Fibroblast of gingiva (primary cell): ENCODE data around the gene PERCC1.
"Not testable (repeated sequence)": the region's sequence is repeated elsewhere in the genome, so short reads cannot be mapped to it uniquely, and the experiment has no call there.

Source experiments
- DNase-seq: peaks from one replicate; pipeline ENCODE4 v3.0.0-alpha.2; 2011; ENCODE audit warnings: low read depth

PERCC1 gene

GRCh38 chr16:1450218-1450617 is 19.3 kb downstream of the PERCC1 start:
- no peak for DNase-seq

- DNase-seq = no peak
These were observed 20.0 kb downstream of the PERCC1 start for GRCh38 chr16:1450841-1451240.

DNA sequence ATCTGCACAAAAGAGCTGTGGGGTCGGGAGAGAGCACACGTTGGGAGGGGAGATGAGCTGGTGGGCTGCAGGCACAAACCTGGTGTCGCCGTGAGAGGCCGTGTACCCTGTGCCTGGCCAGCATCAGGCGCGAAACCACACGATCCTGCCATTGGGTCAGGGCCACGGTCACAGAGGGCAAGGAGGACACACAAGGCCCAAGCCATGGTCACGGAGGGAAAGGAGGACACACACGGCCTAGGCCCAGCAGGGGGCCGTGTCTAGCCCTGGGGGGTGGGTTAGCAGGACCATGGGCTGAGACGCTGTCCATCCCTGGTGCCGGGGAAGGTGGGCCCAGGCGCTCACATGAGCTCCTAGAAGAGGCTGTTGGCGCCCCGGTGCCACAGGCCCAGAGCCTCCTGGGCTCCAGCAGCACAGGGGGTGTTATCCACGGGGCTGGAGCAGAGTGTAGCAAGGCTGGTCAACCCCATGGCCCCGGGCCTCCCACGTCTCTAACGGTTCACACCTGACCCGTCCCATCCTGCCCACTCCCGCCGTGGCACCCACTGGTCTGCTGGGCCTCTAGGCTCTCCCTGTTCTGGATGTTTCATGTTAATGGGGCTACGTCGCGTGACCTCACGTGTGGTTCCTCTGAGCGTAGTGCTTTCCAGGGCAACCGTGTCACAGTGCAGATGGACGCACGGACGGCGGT is 21.0 kb downstream of the PERCC1 start:
- DNase-seq = no peak

DNA sequence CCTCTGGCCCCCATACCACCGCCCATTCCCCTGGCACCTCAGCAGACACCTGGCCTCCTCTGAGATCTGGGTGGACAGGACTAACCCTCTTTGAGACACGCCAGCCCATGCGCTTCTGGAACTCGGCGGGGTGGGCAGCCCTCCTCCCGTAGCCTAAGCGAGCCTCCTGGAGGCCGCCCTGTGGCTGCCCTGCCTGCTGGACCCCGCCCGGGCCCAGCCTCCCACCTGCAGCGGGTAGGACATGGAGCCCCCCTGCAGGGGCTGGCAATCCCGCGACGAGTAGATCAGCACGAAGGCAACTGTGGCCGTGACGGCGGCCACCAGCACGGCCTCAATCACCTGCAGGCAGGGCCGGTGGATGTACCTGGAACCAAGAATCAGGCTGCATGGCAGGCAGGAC is 21.7 kb downstream of the PERCC1 start:
- DNase-seq = no peak

GRCh38 chr16:1453316-1453715 is 22.4 kb downstream of the PERCC1 start:
- DNase-seq = no peak

DNA sequence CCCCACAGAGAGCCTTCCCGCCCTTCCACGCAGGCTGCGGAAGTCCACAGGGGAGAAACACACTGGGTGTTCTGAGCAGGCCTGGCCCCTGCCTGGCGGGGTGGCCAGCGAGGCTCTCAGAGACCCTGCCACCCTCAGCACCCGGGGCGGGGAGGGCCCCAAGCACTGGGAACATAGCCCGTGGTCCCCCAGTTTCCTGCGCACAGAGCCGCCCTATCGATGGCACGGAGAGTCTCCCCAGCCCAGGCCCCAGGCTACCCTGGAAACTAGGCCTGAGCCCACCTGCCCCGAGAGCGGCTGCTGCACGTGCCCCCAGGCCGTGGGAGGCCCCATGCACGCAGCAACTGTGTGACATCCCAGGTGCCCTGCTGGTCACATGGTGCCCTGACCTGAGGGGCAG is 23.7 kb downstream of the PERCC1 start:
- no peak for DNase-seq

DNA sequence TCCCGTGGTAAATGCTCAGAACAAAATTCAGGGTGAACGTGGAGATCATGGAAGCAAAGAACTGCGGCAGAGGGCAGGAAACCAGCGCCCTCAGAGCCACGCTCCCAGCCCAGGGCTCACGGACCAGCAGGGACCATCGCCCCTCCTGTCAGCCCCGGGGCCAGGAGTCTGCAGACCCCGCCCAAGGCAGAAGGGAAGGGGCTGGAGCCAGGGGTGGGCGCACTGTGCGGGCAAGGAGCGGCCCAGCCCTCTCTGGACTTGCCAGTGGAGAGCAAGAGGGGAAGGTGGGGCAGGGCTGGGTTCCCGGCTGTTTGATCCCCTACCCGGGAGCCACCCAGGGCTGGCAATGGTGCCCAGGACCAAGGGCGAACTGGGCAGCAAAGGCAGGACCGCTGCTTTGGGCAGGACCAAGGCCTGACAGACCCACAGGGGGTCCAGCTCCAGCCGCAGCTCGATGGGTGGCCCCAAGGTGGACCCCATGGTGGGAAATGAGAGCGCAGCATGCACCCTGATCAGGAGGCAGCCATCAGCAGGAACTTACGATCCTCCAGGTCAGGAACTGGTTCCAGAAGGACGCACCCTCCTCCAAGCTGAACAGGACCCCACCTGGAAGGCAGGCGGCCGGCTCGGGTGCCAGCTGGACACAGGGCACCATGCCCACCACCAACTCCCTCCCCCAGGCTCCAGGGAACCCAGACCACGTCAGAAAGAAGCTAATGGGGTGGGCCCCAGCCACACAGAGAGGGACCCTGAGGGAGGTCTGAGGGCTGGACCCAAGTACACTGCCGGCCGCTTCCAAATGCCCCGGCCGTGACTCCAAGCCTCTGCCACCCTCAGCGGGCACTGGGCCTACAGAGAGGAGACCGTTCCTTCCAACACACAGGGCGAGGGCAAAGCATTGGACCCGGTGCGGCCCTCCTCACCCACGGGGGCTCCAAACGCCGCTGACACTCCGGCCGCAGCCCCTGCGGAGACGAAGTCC is 24.6 kb downstream of the PERCC1 start:
- DNase-seq = no peak

DNA sequence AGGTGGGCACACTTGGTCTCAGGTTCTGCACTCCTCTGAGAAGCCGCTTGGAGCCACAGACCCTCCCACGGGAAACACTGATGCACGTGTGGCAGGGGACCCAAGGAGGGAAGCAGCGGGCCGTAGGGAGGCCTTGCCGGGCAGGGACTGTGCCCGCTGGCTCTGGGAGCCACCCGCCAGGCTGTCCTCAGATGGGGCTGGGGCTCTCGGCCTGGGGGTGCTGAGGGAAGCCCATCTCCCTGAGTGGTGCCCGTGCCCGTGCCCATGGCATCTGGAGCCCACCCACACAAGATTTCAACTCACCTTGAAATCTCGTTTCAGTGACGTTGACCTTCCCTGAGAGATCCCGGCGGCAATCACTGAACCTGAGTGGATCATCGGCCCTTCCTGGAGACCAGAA is 26.1 kb downstream of the PERCC1 start:
- no peak for DNase-seq

DNA sequence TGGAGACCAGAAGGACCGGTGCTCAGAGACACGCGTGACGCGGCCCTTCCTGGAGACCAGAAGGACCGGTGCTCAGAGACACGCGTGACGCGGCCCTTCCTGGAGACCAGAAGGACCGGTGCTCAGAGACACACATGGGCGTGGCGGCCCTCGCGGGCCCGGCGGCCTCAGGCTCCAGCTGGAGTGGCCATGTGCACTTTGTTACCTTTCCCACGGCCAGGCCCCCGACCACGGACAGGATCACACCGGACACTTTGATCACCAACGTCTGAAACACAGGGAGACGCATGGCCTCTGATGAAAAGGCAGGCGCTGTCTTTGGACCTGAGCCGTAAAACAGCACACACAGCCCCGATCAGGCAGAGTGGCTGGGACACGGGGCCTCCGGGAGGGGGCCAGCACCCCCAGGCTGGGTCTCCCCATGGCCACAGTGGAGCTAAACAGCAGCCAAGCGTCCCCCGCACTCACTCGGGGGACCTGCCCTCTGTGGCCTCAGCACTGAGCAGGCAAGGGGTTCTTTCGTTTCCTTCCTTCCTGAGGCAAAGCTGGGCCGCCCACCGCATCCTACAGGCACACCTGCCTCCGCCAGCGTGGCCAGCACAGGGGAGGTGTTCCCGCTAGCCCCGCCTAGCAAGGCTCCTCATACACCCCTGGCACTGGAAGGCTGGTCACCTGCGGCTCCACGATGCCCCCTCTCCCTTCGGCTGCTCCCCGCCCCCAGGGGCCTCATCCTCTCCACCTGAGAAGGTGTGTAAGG is 26.8 kb downstream of the PERCC1 start:
- no peak for DNase-seq

GRCh38 chr16:1458336-1458976 is 27.6 kb downstream of the PERCC1 start:
- peak; percentile 19 for DNase-seq

DNA sequence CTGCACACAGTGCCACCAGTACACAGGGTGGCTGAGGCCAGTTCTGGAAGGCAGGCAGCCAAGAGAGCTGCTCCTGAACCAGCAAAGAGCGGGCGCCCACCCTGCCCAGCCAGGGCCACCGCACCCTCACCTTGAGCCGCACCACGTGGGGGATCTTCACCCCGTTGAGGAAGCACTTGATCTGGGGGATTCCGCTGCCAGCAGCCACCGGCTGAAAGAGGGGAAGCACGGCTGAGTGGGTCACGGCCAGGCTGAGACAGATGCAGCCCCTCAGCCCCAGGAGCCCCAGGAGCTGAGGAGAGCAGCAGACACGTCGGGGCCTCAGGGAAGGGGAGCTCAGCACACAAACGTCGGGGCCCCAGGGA is 28.1 kb downstream of the PERCC1 start:
- DNase-seq = no peak

GRCh38 chr16:1459967-1460366 is 29.1 kb downstream of the PERCC1 start:
- DNase-seq = no peak

DNA sequence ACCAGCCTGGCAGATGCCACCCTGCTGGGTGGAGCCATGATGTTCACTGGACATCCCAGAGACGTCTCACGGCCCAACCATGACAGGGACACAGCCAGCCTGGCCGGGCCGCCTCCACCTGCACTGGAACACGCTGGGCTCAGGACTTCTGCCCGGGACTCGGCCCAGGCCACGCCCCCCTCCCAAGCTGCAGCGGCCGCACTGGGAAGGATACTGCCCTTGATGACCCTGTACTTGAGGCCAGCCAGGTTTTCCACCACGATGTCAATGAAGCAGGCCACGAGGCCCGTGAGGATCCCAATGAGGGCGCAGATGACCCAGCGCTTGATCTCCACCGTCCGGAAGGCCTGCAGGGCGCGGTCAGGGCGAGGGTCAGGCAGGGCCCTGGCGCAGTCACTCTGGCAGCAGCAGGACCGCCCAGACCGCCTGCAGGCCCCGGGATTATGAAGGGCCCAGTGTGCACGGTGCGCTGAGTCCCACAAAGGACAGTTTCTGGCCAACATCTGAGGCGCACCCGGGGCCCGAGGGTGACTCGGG is 29.8 kb downstream of the PERCC1 start:
- DNase-seq = no peak

GRCh38 chr16:1461146-1461545 is 30.3 kb downstream of the PERCC1 start:
- DNase-seq = no peak

- no peak for DNase-seq
These were observed 33.5 kb downstream of the PERCC1 start for GRCh38 chr16:1464196-1464893.

GRCh38 chr16:1464894-1465566 is 34.2 kb downstream of the PERCC1 start:
- DNase-seq = no peak

DNA sequence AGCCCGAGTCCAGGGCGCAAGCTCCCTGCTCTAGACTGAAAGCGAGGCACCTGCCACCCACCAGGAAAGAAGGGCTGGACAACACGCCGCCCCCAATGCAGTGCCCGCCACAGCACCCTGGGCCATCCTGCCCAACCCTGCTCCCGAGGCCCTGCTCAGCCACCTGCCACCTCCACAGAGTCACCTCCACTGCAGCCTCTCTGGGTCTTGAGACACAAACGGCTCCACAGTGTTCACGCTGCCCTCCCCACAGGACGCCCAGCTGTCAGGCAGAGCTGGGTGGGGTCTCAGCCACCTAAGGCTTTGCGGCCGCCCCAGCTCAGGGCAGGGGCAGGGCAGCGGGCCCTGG is 34.7 kb downstream of the PERCC1 start:
- no peak for DNase-seq

DNA sequence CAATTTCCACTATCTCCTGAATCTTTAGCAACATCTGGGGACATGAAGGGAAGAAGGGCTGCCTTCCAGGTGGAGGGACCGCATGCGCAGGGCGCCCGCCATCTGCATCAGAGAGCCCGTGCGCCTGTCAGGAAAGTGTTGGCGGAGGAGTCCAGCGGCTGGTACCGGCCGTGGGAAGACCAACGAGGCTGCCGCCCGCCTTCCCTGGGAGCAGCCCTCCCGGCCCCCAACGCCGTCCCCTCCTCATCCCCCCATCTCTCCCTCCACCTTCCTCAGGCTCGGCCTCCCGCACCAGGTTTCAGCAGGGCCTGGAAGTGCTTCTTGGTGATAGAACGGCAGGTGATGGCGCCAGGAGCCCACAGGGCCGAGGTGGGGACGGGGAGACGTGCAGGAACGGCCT is 35.2 kb downstream of the PERCC1 start:
- DNase-seq = no peak

DNA sequence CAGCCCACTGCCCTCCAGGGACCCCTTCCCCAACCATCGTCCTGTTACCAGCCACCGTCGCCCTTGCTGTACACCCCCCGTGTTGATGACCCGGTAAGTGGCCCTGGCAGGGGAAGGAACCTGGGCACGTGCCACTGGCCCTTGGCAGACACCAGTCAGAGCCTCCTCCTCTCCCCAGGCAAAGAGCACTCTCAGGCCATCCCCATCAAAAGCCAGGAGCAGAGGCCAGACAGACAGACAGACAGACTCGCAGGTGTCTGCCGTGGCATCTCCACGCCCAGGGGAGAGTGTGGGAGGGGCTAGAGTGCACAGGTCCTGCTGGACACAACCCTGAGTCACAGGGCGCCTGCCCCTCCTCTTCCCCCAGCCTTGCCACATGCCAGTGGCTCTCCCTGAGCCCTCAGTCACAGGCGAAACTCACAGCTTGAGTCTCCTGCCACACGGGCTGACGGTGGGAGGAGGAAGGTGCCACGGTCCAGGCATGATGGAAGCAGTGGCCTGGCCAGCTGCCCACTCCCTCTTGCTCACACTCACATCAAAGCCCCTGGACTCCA is 36.2 kb downstream of the PERCC1 start:
- no peak for DNase-seq

DNA sequence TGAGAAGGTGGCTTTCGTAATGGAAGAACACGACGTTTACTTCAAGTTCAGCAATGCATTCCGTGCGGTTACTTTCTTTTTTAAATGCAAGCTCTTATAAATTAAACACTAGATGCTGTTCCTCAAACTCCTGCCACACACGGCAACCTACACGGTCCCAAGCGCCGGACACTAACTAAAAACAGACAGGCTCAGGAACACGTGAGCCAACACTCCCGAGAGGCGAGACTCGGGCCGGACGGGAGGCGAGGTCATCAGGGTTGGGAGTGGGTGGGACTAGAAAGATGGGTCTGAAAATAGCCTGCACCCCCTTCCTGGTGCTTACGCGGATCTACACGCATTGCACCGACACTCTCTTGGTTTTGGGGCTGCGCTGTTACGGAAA is 37.5 kb downstream of the PERCC1 start:
- DNase-seq = peak; percentile 6

DNA sequence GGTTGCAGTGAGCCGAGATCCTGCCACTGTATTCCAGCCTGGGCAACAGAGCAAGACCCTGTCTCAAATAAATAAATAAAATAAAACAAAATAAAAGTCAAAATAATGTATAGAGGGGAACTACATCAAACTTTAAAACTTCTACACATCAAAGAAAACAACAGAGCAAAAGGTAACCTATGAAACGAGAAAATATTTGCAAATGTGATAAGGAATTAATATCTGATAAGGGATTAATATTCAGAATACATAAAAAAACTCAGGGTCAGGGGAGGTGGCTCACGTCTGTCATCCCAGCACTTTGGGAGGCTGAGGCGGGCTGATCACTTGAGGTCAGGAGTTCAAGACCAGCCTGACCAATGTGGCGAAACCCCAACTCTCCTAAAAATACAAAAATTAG is 38.3 kb downstream of the PERCC1 start:
- DNase-seq = not testable (repeated sequence)
